Measurements from ENCODE around the gene NMB.
A peak's percentile ranks its signal among the peaks of the same experiment; 100 is the strongest.
"Not testable (repeated sequence)": the region's sequence is repeated elsewhere in the genome, so short reads cannot be mapped to it uniquely, and the experiment has no call there.

Gene NMB

GRCh38 chr15:84696757-84697156, 38.8 kb upstream of the NMB start:
- ChIA-PET POLR2A (no interaction called here), CTCF (interaction anchor here (0.6 kb wide), 1 partner anchor 28 kb away, joined by 3 read pairs; no protein-coding TSS in a partner anchor)
- TF ChIP-seq, protein P1, sequence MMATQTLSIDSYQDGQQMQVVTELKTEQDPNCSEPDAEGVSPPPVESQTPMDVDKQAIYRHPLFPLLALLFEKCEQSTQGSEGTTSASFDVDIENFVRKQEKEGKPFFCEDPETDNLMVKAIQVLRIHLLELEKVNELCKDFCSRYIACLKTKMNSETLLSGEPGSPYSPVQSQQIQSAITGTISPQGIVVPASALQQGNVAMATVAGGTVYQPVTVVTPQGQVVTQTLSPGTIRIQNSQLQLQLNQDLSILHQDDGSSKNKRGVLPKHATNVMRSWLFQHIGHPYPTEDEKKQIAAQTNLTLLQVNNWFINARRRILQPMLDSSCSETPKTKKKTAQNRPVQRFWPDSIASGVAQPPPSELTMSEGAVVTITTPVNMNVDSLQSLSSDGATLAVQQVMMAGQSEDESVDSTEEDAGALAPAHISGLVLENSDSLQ (IDR thresholded peaks at IDR 0.05) = no peak
- TF ChIP-seq L3MBTL2 (conservative IDR thresholded peaks at IDR 0.05) = no peak
- DNase-seq (ENCODE audit: extremely low spot score) = no peak

DNA sequence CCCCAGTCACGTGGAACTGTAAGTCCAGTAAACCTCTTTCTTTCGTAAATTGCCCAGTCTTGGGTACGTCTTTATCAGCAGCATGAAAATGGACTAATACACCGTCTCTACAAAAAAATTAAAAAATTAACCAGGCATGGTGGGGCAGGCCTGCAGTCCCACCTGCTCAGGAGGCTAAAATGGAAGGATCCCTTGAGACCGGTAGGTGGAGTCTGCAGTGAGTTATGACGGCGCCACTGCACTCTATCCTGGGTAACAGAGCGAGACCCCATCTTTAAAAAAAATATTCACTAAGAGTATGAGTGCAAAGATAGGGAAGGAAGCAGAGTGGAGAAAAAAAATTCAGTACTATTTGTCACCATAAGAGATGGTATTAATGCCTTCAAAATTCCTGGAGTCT, 32.3 kb upstream of the NMB start:
- POLR2A ChIA-PET = no interaction called here
- CTCF ChIA-PET = no interaction called here
- DNase-seq (ENCODE audit: extremely low spot score) = no peak
- TF ChIP-seq TARDBP (IDR thresholded peaks at IDR 0.05) (no peak), NFRKB (IDR thresholded peaks at IDR 0.05) (no peak), L3MBTL2 (conservative IDR thresholded peaks at IDR 0.05) (no peak)

DNA sequence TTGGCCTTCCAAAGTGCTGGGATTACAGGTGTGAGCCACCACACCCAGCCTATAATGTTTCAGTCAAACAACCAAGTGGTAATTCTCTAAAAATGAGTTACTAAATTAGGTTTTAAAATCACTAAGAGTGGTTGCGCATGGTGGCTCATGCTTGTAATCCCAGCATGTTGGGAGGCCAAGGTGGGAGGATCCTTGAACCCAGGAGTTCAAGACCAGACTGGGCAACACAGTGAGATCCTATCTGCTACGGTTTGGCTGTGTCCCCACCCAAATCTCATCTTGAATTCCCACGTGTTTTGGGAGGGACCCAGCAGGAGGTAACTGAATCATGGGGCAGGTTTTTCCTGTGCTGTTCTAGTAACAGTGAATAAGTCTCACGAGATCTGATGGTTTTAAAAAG, 31.9 kb upstream of the NMB start:
- no peak for DNase-seq (ENCODE audit: extremely low spot score)
- ChIA-PET CTCF (no interaction called here), POLR2A (no interaction called here)
- TF ChIP-seq ELF4 (IDR thresholded peaks at IDR 0.05) (no peak), ZNF384 (IDR thresholded peaks at IDR 0.05) (no peak), FOXK2 (IDR thresholded peaks at IDR 0.05) (no peak), SUZ12 (IDR thresholded peaks at IDR 0.05) (no peak), CTBP1 (IDR thresholded peaks at IDR 0.05; ENCODE audit: borderline replicate concordance) (no peak), FOXM1 (IDR thresholded peaks at IDR 0.05; ENCODE audit: borderline replicate concordance) (no peak), SP1 (IDR thresholded peaks at IDR 0.05) (no peak), BHLHE40 (IDR thresholded peaks at IDR 0.05; ENCODE audit: borderline replicate concordance) (no peak), NFRKB (IDR thresholded peaks at IDR 0.05) (no peak), ARNT (IDR thresholded peaks at IDR 0.05) (no peak), LEF1 (IDR thresholded peaks at IDR 0.05; ENCODE audit: borderline replicate concordance) (no peak), TARDBP (IDR thresholded peaks at IDR 0.05) (no peak), L3MBTL2 (conservative IDR thresholded peaks at IDR 0.05) (no peak), HDGF (IDR thresholded peaks at IDR 0.05; ENCODE audit: borderline replicate concordance) (no peak)
- TF ChIP-seq, protein P1 (IDR thresholded peaks at IDR 0.05) = no peak

- DNase-seq (ENCODE audit: extremely low spot score); POLR2A ChIA-PET: not testable (repeated sequence)
- CTCF ChIA-PET = interaction anchor here (0.6 kb wide), 1 partner anchor 16 kb away, joined by 5 read pairs; no protein-coding TSS in a partner anchor
Observed at GRCh38 chr15:84686446-84686845, 28.4 kb upstream of the NMB start.

GRCh38 chr15:84685304-84685703, 27.3 kb upstream of the NMB start:
- TF ChIP-seq SP1 (IDR thresholded peaks at IDR 0.05) (no peak), TARDBP (IDR thresholded peaks at IDR 0.05) (no peak), ZNF384 (IDR thresholded peaks at IDR 0.05) (peak; percentile 74)
- DNase-seq (ENCODE audit: extremely low spot score) = no peak
- CTCF ChIA-PET = no interaction called here
- POLR2A ChIA-PET = interaction anchor here (1.1 kb wide), 1 partner anchor 31 kb away, joined by 8 read pairs; the partner anchor contains the start of gene SEC11A

DNA sequence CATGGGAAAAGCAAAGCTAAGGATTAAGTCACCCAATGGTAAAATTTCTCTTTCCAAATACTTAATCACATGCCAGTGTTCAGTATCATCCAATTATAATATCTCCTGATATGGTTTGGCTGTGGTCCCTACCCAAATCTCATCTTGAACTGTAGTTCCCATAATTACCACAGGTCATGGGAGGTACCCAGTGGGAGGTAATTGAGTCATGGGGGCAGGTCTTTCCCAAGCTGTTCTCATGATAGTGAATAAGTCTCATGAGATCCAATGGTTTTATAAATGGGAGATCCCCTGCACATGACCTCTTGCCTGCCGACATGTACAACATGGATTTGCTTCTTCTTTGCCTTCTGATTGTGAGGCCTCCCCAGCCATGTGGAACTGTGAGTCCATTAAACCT, 26.1 kb upstream of the NMB start:
- no peak for DNase-seq (ENCODE audit: extremely low spot score)
- TF ChIP-seq NFRKB (IDR thresholded peaks at IDR 0.05) = no peak
- TF ChIP-seq FOXA1 (IDR thresholded peaks at IDR 0.05) = no peak
- no peak for TF ChIP-seq ARNT (IDR thresholded peaks at IDR 0.05)
- TF ChIP-seq FOXM1 (IDR thresholded peaks at IDR 0.05; ENCODE audit: borderline replicate concordance) = no peak
- POLR2A ChIA-PET = no interaction called here
- CTCF ChIA-PET = no interaction called here

- ChIA-PET POLR2A (no interaction called here), CTCF (interaction anchor here (0.6 to 0.7 kb wide), 2 partner anchors 139 to 306 kb away, joined by 3 read pairs; no protein-coding TSS in a partner anchor)
- no peak for TF ChIP-seq L3MBTL2 (conservative IDR thresholded peaks at IDR 0.05)
- no peak for TF ChIP-seq NFRKB (IDR thresholded peaks at IDR 0.05)
- TF ChIP-seq CTBP1 (IDR thresholded peaks at IDR 0.05; ENCODE audit: borderline replicate concordance) = no peak
- DNase-seq (ENCODE audit: extremely low spot score) = no peak
Observed at GRCh38 chr15:84681831-84682230, 23.8 kb upstream of the NMB start.

- CTCF ChIA-PET = no interaction called here
- no peak for TF ChIP-seq NFRKB (IDR thresholded peaks at IDR 0.05)
- TF ChIP-seq SUZ12 (IDR thresholded peaks at IDR 0.05) = no peak
- no peak for TF ChIP-seq ARNT (IDR thresholded peaks at IDR 0.05)
- TF ChIP-seq HDGF (IDR thresholded peaks at IDR 0.05; ENCODE audit: borderline replicate concordance) = no peak
- no peak for TF ChIP-seq SP1 (IDR thresholded peaks at IDR 0.05)
- no peak for TF ChIP-seq BHLHE40 (IDR thresholded peaks at IDR 0.05; ENCODE audit: borderline replicate concordance)
- TF ChIP-seq ELF4 (IDR thresholded peaks at IDR 0.05) = no peak
- TF ChIP-seq FOXK2 (IDR thresholded peaks at IDR 0.05) = no peak
- TF ChIP-seq TARDBP (IDR thresholded peaks at IDR 0.05) = no peak
- DNase-seq (ENCODE audit: extremely low spot score) = no peak
- POLR2A ChIA-PET = no interaction called here
Observed at GRCh38 chr15:84671211-84671610, 13.2 kb upstream of the NMB start.

DNA sequence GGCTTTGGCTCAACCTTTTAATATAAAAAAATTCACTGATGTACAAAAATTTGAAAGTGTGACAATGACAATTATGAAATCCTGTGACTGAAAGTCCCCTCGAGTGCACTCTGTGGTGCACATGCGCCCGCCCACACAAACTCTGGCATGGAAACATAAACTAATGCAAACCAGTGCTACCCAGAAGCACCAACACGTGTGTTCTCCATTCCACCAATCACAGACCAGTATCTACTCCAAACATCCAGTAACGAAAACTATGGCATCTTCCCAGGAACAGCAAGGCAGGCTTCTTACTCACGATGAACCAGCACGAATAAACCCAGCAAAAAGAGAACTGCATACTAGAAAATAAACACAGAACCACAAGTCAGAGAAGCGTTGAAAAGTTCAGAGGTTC, 11.7 kb upstream of the NMB start:
- no peak for TF ChIP-seq HDGF (IDR thresholded peaks at IDR 0.05; ENCODE audit: borderline replicate concordance)
- no peak for TF ChIP-seq ARNT (IDR thresholded peaks at IDR 0.05)
- no peak for TF ChIP-seq NFRKB (IDR thresholded peaks at IDR 0.05)
- TF ChIP-seq ZNF384 (IDR thresholded peaks at IDR 0.05) = no peak
- TF ChIP-seq SP1 (IDR thresholded peaks at IDR 0.05) = no peak
- no peak for TF ChIP-seq FOXM1 (IDR thresholded peaks at IDR 0.05; ENCODE audit: borderline replicate concordance)
- TF ChIP-seq SUZ12 (IDR thresholded peaks at IDR 0.05) = no peak
- TF ChIP-seq TARDBP (IDR thresholded peaks at IDR 0.05) = no peak
- TF ChIP-seq, protein P1 (IDR thresholded peaks at IDR 0.05) = no peak
- no peak for TF ChIP-seq L3MBTL2 (conservative IDR thresholded peaks at IDR 0.05)
- no peak for TF ChIP-seq ELF4 (IDR thresholded peaks at IDR 0.05)
- TF ChIP-seq LEF1 (IDR thresholded peaks at IDR 0.05; ENCODE audit: borderline replicate concordance) = no peak
- no peak for TF ChIP-seq CTBP1 (IDR thresholded peaks at IDR 0.05; ENCODE audit: borderline replicate concordance)
- no peak for TF ChIP-seq FOXA1 (IDR thresholded peaks at IDR 0.05)
- TF ChIP-seq BHLHE40 (IDR thresholded peaks at IDR 0.05; ENCODE audit: borderline replicate concordance) = no peak
- no peak for TF ChIP-seq FOXK2 (IDR thresholded peaks at IDR 0.05)
- CTCF ChIA-PET = no interaction called here
- POLR2A ChIA-PET = no interaction called here

More for the DNA sequence above, 11.7 kb upstream of the NMB start:
- no peak for DNase-seq (ENCODE audit: extremely low spot score)

Measured in HEK293T (cell line).